Hepatocyte (in vitro differentiated cells): ENCODE results near the gene TMEM39A. TPM values are rescaled to one million over a fixed set of nuclear protein-coding genes. Genes with fewer than 3 reads are reported as not detected.

Source experiments
- DNase-seq: peaks from one replicate; pipeline ENCODE4 v3.0.0-alpha.2; 2016; ENCODE audit warnings: low spot score
- H2AFZ ChIP-seq: fragments of 200-600 bp; sonication (generic); 2 replicates; pipeline ENCODE4 v1.6.0; 2016; ENCODE audit warnings: antibody characterized with exemption, mild to moderate bottlenecking
- H3K27ac ChIP-seq: fragments of 200-600 bp; sonication (generic); 2 replicates; pipeline ENCODE4 v1.5.1; 2016; ENCODE audit warnings: mild to moderate bottlenecking
- H3K27me3 ChIP-seq: fragments of 200-600 bp; sonication (generic); 2 replicates; pipeline ENCODE4 v1.6.1; 2016
- H3K36me3 ChIP-seq: fragments of 200-600 bp; sonication (generic); replicated peaks from 2 replicates; pipeline ENCODE4 v1.5.1; 2016; ENCODE audit warnings: low read depth; ENCODE audit not compliant: insufficient read depth
- H3K4me1 ChIP-seq: fragments of 200-600 bp; sonication (generic); 2 replicates; pipeline ENCODE4 v1.5.1; 2016; ENCODE audit warnings: mild to moderate bottlenecking, moderate library complexity; ENCODE audit not compliant: insufficient read depth
- H3K4me2 ChIP-seq: fragments of 200-600 bp; sonication (generic); 2 replicates; pipeline ENCODE4 v1.6.0; 2016
- H3K4me3 ChIP-seq: fragments of 200-600 bp; sonication (generic); 2 replicates; pipeline ENCODE4 v1.5.1; 2016; ENCODE audit warnings: mild to moderate bottlenecking
- H3K79me2 ChIP-seq: fragments of 200-600 bp; sonication (generic); 2 replicates; pipeline ENCODE4 v1.6.0; 2017; ENCODE audit warnings: mild to moderate bottlenecking
- H3K9me2 ChIP-seq: fragments of 200-600 bp; sonication (generic); replicated peaks from 2 replicates; pipeline ENCODE4 v1.6.0; 2017; ENCODE audit warnings: mild to moderate bottlenecking; ENCODE audit not compliant: insufficient read depth
- H3K9me3 ChIP-seq: fragments of 200-600 bp; sonication (generic); 2 replicates; pipeline ENCODE4 v1.5.1; 2016; ENCODE audit warnings: low read depth, mild to moderate bottlenecking
- H4K20me1 ChIP-seq: fragments of 200-600 bp; sonication (generic); 2 replicates; pipeline ENCODE4 v1.6.0; 2016; ENCODE audit warnings: mild to moderate bottlenecking; ENCODE audit not compliant: insufficient read depth, poor library complexity, severe bottlenecking
- EZH2 ChIP-seq: fragments of 200-600 bp; sonication (generic); IDR thresholded peaks from 2 replicates; pipeline ENCODE4 v1.6.1; 2016; ENCODE audit warnings: antibody characterized with exemption, mild to moderate bottlenecking, borderline replicate concordance
- EZH2phosphoT487 ChIP-seq: fragments of 200-600 bp; sonication (generic); IDR thresholded peaks from one replicate; pipeline ENCODE4 v1.6.1; 2018; ENCODE audit warnings: antibody characterized with exemption, mild to moderate bottlenecking, low read depth, moderate library complexity; ENCODE audit not compliant: unreplicated experiment, severe bottlenecking
- WGBS: methylation state at CpG from one replicate; pipeline ENCODE4 v1.1.6; 2016; ENCODE audit warnings: low lambda C conversion rate; ENCODE audit errors: missing lambda C conversion rate; 5-methylcytosine and 5-hydroxymethylcytosine counted together
- polyA plus RNA-seq: library from polyadenylated mRNA; unstranded; fragments of >200 nt; fragmentation: Nextera tagmentation; extraction: Ambion mirVana; gene quantifications from 2 replicates; pipeline ENCODE4 v1.2.1, GENCODE V29; 2016
- total RNA-seq: library from RNA; depleted of rRNA; stranded (reverse); fragments of >200 nt; gene quantifications from 2 replicates; pipeline ENCODE4 v1.2.3, GENCODE V29; 2014
- TF ChIP-seq, protein P1 (sequence below): fragments of 200-600 bp; sonication (generic); IDR thresholded peaks from 2 replicates; pipeline ENCODE4 v1.5.1; 2016; ENCODE audit warnings: antibody characterized with exemption, mild to moderate bottlenecking; ENCODE audit not compliant: poor library complexity

Gene TMEM39A
- total and polyA plus RNA-seq, 2 experiments from 2014 or later = 46.2 to 77.0 TPM

DNA sequence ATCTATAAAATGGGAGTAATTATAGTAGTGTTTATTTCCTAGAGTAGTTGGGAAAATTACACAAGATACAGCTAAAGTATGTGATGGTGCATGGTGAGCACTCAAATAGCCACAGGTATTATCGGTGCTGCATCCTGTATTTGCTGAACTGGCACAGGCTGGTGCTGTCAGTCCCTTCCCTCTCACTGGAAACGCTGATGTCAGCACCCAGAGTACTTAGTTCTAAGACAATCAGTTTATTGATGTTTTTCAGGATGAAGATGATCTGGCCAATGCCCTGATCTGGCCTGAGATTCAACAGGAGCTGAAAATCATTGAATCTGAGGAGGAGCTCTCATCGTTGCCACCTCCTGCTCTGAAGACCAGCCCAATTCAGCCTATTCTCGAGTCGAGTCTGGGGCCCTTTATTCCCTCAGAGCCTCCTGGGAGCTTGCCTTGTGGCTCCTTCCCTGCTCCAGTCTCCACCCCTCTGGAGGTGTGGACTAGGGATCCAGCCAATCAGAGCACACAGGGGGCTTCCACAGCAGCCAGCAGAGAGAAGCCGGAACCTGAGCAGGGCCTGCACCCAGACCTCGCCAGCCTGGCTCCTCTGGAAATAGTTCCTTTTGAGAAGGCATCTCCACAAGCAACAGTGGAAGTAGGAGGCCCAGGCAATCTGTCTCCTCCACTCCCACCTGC, 49.7 kb downstream of the TMEM39A start:
- Histone ChIP-seq H3K27ac (no peak overlapping the region), H3K9me3 (no peaks in the 10 kb centered on the region), H3K9me2 (no peaks in the 10 kb centered on the region), H3K36me3 (no peaks in the 10 kb centered on the region), H3K27me3 (no peaks in the 10 kb centered on the region), H2AFZ (no peak overlapping the region), H4K20me1 (no peaks in the 10 kb centered on the region), H3K4me3 (no peak overlapping the region), H3K4me1 (peaks cover 14% of the 10 kb centered on the region), H3K79me2 (no peaks in the 10 kb centered on the region), H3K4me2 (no peak overlapping the region)
- 91% methylated on average over 7 of the region's 7 CpGs for WGBS
- no peak for TF ChIP-seq EZH2
- TF ChIP-seq, protein P1, sequence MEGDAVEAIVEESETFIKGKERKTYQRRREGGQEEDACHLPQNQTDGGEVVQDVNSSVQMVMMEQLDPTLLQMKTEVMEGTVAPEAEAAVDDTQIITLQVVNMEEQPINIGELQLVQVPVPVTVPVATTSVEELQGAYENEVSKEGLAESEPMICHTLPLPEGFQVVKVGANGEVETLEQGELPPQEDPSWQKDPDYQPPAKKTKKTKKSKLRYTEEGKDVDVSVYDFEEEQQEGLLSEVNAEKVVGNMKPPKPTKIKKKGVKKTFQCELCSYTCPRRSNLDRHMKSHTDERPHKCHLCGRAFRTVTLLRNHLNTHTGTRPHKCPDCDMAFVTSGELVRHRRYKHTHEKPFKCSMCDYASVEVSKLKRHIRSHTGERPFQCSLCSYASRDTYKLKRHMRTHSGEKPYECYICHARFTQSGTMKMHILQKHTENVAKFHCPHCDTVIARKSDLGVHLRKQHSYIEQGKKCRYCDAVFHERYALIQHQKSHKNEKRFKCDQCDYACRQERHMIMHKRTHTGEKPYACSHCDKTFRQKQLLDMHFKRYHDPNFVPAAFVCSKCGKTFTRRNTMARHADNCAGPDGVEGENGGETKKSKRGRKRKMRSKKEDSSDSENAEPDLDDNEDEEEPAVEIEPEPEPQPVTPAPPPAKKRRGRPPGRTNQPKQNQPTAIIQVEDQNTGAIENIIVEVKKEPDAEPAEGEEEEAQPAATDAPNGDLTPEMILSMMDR = no peak
- no peak for DNase-seq

DNA sequence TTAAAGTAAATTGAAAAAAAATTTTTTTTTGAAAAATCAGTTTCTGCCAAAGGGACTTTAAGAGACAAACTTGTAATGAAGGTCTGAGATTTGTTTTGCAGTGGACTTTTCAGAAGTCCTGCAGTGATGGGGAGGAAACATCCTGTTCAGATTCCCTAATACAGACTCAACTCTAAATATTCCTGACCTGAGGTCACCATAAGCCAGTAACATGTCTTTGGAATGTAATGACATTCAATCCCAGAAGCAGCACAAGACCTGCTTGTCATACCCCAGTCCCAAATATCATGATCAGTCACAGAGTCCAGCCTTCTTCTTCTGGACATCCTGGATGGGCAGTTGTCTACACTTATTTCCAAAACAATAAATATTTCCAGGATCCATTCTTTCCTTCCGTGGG, 53.6 kb downstream of the TMEM39A start:
- WGBS = 89% methylated on average over 1 of the region's 1 CpG
- H3K79me2 ChIP-seq = no peaks in the 10 kb centered on the region
- H3K4me3 ChIP-seq = no peak overlapping the region
- H3K4me2 ChIP-seq = no peak overlapping the region
- no peaks in the 10 kb centered on the region for H3K9me3 ChIP-seq
- no peak overlapping the region for H3K27ac ChIP-seq
- H3K4me1 ChIP-seq = no peaks in the 10 kb centered on the region
- no peaks in the 10 kb centered on the region for H3K9me2 ChIP-seq
- no peaks in the 10 kb centered on the region for H3K36me3 ChIP-seq
- no peaks in the 10 kb centered on the region for H4K20me1 ChIP-seq
- DNase-seq = no peak
- TF ChIP-seq, protein P1 = no peak
- no peak for TF ChIP-seq EZH2
- TF ChIP-seq EZH2phosphoT487 = no peak
- no peaks in the 10 kb centered on the region for H3K27me3 ChIP-seq
- H2AFZ ChIP-seq = no peak overlapping the region

DNA sequence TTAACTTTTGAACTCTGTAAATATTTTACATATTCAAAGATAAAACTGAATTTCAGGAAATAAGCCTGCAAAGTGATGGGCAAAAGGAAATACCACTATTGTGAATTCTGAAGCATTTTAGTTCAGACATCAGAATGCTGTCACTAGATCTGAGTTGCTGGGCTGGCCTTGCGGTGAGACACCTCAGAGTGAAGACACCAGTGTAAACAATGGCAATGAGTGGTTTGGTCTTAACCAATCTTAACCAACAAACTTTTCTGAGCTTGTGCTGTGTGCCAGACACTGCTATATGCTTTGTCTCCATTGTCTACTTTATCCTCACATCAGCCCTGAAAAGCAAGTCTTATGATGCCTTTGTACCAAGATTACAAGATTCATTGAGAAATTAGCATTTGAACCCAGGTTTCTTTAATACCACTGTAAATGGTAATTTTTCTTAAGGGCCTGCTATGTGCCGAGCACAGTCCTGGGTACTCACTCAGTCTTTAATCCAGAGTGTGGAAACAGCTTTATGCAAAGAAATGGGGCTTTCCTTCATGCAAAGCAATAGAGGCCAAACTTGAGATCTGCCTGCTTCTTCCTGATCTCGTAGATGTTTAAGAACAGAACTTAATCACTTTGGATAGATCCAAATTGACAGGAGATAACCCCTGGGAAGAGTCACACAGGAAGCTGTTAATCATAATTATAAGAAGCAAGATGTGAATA, 55.0 kb downstream of the TMEM39A start:
- H3K9me3 ChIP-seq = no peaks in the 10 kb centered on the region
- H3K27me3 ChIP-seq = no peaks in the 10 kb centered on the region
- H2AFZ ChIP-seq = no peak overlapping the region
- H3K4me2 ChIP-seq = no peak overlapping the region
- WGBS = 84% methylated on average over 3 of the region's 3 CpGs
- H3K79me2 ChIP-seq = no peaks in the 10 kb centered on the region
- no peak for DNase-seq
- TF ChIP-seq, protein P1 = no peak
- TF ChIP-seq EZH2phosphoT487 (no peak), EZH2 (no peak)
- H3K4me1 ChIP-seq = no peaks in the 10 kb centered on the region
- no peaks in the 10 kb centered on the region for H4K20me1 ChIP-seq
- H3K9me2 ChIP-seq = no peaks in the 10 kb centered on the region
- no peak overlapping the region for H3K27ac ChIP-seq
- H3K4me3 ChIP-seq = no peak overlapping the region
- no peaks in the 10 kb centered on the region for H3K36me3 ChIP-seq
